ENCODE data around the gene PRDM16. TPM values are rescaled to one million over a fixed set of nuclear protein-coding genes. Genes with fewer than 3 reads are reported as not detected.
A peak's percentile ranks its signal among the peaks of the same experiment; 100 is the strongest.

PRDM16 gene
- total and polyA plus RNA-seq, 2 of the 8 experiments (the other 6 are each of a cell fraction or from before 2014, with no cell fraction given), result 0.39 to 0.43 TPM

- Histone ChIP-seq H4K5ac (ENCODE audit: insufficient read length, low read depth, low read length) (no peak overlapping the region), H2AFZ (ENCODE audit: low read length) (peak overlapping the region; percentile 65; the same call in 1 of the 2 replicates), H3K4me1 (replicated peaks in 1 of 4; ENCODE audit: control insufficient read depth in 3 of 4, insufficient read depth in 4 of 4, low read length in 3 of 4) (peaks cover 0 to 6% (median 2%) of the 10 kb centered on the region in 4 experiments; a peak in 3 of 7 replicates), H3K9ac (replicated peaks in 1 of 4; ENCODE audit: extremely low read depth in 1 of 4, low read depth in 3 of 4, low read length in 3 of 4) (no peak overlapping the region), H3K4ac (replicated peaks; ENCODE audit: insufficient read length, low read depth, low read length) (peak overlapping the region; percentile 60), H4K8ac (ENCODE audit: extremely low read depth, insufficient read depth, low read length) (no peak overlapping the region), H3K27ac (ENCODE audit: low read depth, low read length) (no peak overlapping the region), H2BK5ac (ENCODE audit: low read depth, low read length) (no peak overlapping the region), H3K14ac (ENCODE audit: insufficient read length) (no peak overlapping the region), H2BK20ac (ENCODE audit: low read length) (no peak overlapping the region), H2BK120ac (replicated peaks; ENCODE audit: low read depth, low read length) (no peak overlapping the region), H2BK15ac (ENCODE audit: low read length) (0 out of 2 replicates have a peak overlapping the region, but pooled peaks have one; percentile 29), H3K36me3 (ENCODE audit: control insufficient read depth in 2 of 4, insufficient read depth in 4 of 4, low read length in 3 of 4) (no peaks in the 10 kb centered on the region), H2BK12ac (ENCODE audit: low read depth, low read length) (no peak overlapping the region), H4K20me1 (replicated peaks in 1 of 2; ENCODE audit: control insufficient read depth in 1 of 2, insufficient read depth in 2 of 2, low read length in 2 of 2) (peaks cover 0 to 7% of the 10 kb centered on the region in 2 experiments), H3K23me2 (ENCODE audit: low read depth, low read length) (no peaks in the 10 kb centered on the region; the same call in 1 of the 2 replicates), H3K4me2 (ENCODE audit: insufficient read depth in 1 of 2, low read depth in 2 of 2, low read length in 2 of 2) (no peak overlapping the region), H3K56ac (replicated peaks; ENCODE audit: insufficient read length, low read depth, low read length) (no peak overlapping the region), H3K79me2 (ENCODE audit: control insufficient read depth in 1 of 2, insufficient read depth in 2 of 2, low read length in 2 of 2) (no peaks in the 10 kb centered on the region), H3K79me1 (ENCODE audit: low read depth, low read length) (no peaks in the 10 kb centered on the region), H3K4me3 (ENCODE audit: extremely low read depth in 1 of 4, insufficient read depth in 2 of 4, low read depth in 3 of 4, low read length in 4 of 4) (no peak overlapping the region), H3K23ac (ENCODE audit: insufficient read length) (no peak overlapping the region), H4K91ac (replicated peaks; ENCODE audit: insufficient read length, low read length) (peak overlapping the region; percentile 12), H2AK5ac (ENCODE audit: low read depth, low read length) (no peak overlapping the region), H3K18ac (ENCODE audit: extremely low read depth, low read length) (peak overlapping the region; percentile 71; the same call in 1 of the 2 replicates), H3K27me3 (replicated peaks in 1 of 4; ENCODE audit: control insufficient read depth in 3 of 4, extremely low read depth in 1 of 4, insufficient read depth in 3 of 4, low read length in 3 of 4) (peaks cover 0 to 22% (median 9%) of the 10 kb centered on the region in 4 experiments; a peak in 4 of 7 replicates), H3K9me3 (ENCODE audit: insufficient read depth in 2 of 2, low read depth in 1 of 2, low read length in 1 of 2) (no peaks in the 10 kb centered on the region)
- DNase-seq (ENCODE audit: low read depth in 1 of 2, low spot score in 2 of 2) (peak; percentile 34 to 69), FAIRE-seq (peak; percentile 91)
- CTCF ChIA-PET (ENCODE audit: partially characterized antibody), result interaction anchor here (0.6 to 2.6 kb wide), 24 partner anchors 14 to 300 kb away, joined by 3 to 11 read pairs (median 4); no protein-coding TSS in a partner anchor
- POLR2A ChIA-PET (ENCODE audit: partially characterized antibody), result no interaction called here
- TF ChIP-seq CTCF (IDR thresholded peaks at IDR 0.05; ENCODE audit: control extremely low read depth in 1 of 3, insufficient read depth in 1 of 3, low read depth in 1 of 3, low read length in 3 of 3), result peak; percentile 12 to 77 (median 71)
- TF ChIP-seq TAF7 (optimal IDR thresholded peaks at IDR 0.05; ENCODE audit: borderline replicate concordance, low read depth, low read length), result no peak
- TF ChIP-seq, protein P1, sequence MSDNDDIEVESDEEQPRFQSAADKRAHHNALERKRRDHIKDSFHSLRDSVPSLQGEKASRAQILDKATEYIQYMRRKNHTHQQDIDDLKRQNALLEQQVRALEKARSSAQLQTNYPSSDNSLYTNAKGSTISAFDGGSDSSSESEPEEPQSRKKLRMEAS (IDR thresholded peaks at IDR 0.05), result peak; percentile 16; the same call in 1 of the 2 replicates
- no peak for TF ChIP-seq KDM1A (IDR thresholded peaks at IDR 0.05; ENCODE audit: borderline replicate concordance, low read length)
- TF ChIP-seq RXRA (IDR thresholded peaks at IDR 0.05; ENCODE audit: insufficient read depth, low read depth, low read length), result no peak
- TF ChIP-seq RAD21 (IDR thresholded peaks at IDR 0.05 in 1 of 2, conservative IDR thresholded peaks at IDR 0.05 in 1 of 2; ENCODE audit: low read depth in 2 of 2, low read length in 2 of 2), result peak; percentile 74 to 81
- TF ChIP-seq, protein P2, sequence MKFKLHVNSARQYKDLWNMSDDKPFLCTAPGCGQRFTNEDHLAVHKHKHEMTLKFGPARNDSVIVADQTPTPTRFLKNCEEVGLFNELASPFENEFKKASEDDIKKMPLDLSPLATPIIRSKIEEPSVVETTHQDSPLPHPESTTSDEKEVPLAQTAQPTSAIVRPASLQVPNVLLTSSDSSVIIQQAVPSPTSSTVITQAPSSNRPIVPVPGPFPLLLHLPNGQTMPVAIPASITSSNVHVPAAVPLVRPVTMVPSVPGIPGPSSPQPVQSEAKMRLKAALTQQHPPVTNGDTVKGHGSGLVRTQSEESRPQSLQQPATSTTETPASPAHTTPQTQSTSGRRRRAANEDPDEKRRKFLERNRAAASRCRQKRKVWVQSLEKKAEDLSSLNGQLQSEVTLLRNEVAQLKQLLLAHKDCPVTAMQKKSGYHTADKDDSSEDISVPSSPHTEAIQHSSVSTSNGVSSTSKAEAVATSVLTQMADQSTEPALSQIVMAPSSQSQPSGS (IDR thresholded peaks at IDR 0.05; ENCODE audit: low read length), result no peak
- WGBS, 2 experiments (ENCODE audit: extremely low coverage in 1 of 2, insufficient coverage in 1 of 2, insufficient read length in 1 of 2, insufficient replicate concordance in 2 of 2, low coverage in 1 of 2, low lambda C conversion rate in 2 of 2, missing lambda C conversion rate in 1 of 2), result 21% methylated on average over 4 of the region's 4 CpGs; no CpG with 5 or more reads in 1 of the 2 experiments
These were observed 250.9 kb downstream of the PRDM16 start for GRCh38 chr1:3319874-3320245.

Data from H1 (cell line).